Measurements from ENCODE around the gene SYTL2.

GRCh38 chr11:85848006-85848405, 37.1 kb upstream of the SYTL2 start:
- no peak for TF ChIP-seq CTCF (IDR thresholded peaks at IDR 0.05)
- TF ChIP-seq POLR2A (IDR thresholded peaks at IDR 0.05): no peak
